ENCODE measurements around the gene CDH12. TPM values are rescaled to one million over a fixed set of nuclear protein-coding genes. Genes with fewer than 3 reads are reported as not detected.

The CDH12 gene
- total RNA-seq, 1 experiment from 2014 or later, result not detected

DNA sequence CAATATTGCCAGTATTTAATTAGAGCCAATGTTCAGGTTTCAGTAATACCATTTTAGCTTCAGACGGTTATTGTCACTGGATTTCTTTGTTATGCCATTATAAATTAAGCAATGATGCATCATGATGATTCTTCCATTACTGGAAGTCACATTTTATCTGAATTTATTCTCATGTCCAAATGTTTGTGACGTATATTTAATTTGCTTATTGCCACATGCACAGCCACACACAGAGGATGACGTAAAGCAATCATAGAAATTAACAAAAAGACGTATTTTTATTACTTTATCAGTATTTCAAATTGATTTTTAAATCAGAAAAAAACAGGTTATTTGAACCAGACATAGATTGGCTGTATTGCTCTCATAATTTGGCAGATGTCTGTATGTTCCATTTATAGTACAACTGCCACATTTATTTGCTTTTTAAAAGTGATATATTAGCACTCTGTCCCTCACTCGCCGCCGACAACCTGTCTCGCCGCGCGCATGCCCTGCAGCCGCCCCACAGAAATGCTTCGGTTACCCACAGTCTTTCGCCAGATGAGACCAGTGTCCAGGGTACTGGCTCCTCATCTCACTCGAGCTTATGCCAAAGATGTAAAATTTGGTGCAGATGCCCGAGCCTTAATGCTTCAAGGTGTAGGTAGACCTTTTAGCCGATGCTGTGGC is 970.9 kb downstream of the CDH12 start:
- POLR2A ChIA-PET, result no interaction called here
- H3K79me2 ChIP-seq (ENCODE audit: insufficient read depth, low read length), result no peaks in the 10 kb centered on the region
- no peak overlapping the region for H3K9ac ChIP-seq (ENCODE audit: low read length)
- RAD21 ChIA-PET (ENCODE audit: low non-redundant PET in 1 of 2, low total read pairs in 2 of 2, uncharacterized antibody in 2 of 2, unreplicated experiment in 2 of 2), result no interaction called here
- no TSS peak for BruUV-seq (replicated peaks)
- no peaks in the 10 kb centered on the region for H3K9me2 ChIP-seq (ENCODE audit: insufficient read depth)
- no peaks in the 10 kb centered on the region for H4K20me1 ChIP-seq (ENCODE audit: insufficient read depth)
- H3K4me2 ChIP-seq (ENCODE audit: low read length), result no peak overlapping the region
- CTCF ChIA-PET, result no interaction called here
- no peak overlapping the region for H2AFZ ChIP-seq (ENCODE audit: low read depth, low read length, poor library complexity, severe bottlenecking)
- ATAC-seq (no peak), DNase-seq (ENCODE audit: low read depth, low spot score) (no peak)
- intact Hi-C loops (cut with micrococcal nuclease), result no loop called here
- no peak overlapping the region for H3K4me3 ChIP-seq (replicated peaks in 1 of 2; ENCODE audit: low read depth in 1 of 2, low read length in 2 of 2)
- no peaks in the 10 kb centered on the region for H3K36me3 ChIP-seq (ENCODE audit: control insufficient read depth in 1 of 2, insufficient read depth in 2 of 2, low read length in 2 of 2)
- H3K27ac ChIP-seq (ENCODE audit: low read depth, low read length), result no peak overlapping the region
- TF ChIP-seq YY1 (IDR thresholded peaks at IDR 0.05; ENCODE audit: extremely low read depth, insufficient replicate concordance, low read depth, low read length), result no peak
- TF ChIP-seq CEBPB (IDR thresholded peaks at IDR 0.05; ENCODE audit: low read depth), result no peak
- no peak for TF ChIP-seq ZNF274 (IDR thresholded peaks at IDR 0.05; ENCODE audit: low read depth, low read length)
- no peak for TF ChIP-seq ZFX (IDR thresholded peaks at IDR 0.05)
- TF ChIP-seq EGR1 (IDR thresholded peaks at IDR 0.05; ENCODE audit: low read depth), result no peak
- no peak for TF ChIP-seq SRF (IDR thresholded peaks at IDR 0.05; ENCODE audit: low read depth)
- no peak for TF ChIP-seq POLR2AphosphoS5 (IDR thresholded peaks at IDR 0.05; ENCODE audit: low read depth, low read length)
- TF ChIP-seq EZH2 (IDR thresholded peaks at IDR 0.05), result no peak
- TF ChIP-seq, protein P1, sequence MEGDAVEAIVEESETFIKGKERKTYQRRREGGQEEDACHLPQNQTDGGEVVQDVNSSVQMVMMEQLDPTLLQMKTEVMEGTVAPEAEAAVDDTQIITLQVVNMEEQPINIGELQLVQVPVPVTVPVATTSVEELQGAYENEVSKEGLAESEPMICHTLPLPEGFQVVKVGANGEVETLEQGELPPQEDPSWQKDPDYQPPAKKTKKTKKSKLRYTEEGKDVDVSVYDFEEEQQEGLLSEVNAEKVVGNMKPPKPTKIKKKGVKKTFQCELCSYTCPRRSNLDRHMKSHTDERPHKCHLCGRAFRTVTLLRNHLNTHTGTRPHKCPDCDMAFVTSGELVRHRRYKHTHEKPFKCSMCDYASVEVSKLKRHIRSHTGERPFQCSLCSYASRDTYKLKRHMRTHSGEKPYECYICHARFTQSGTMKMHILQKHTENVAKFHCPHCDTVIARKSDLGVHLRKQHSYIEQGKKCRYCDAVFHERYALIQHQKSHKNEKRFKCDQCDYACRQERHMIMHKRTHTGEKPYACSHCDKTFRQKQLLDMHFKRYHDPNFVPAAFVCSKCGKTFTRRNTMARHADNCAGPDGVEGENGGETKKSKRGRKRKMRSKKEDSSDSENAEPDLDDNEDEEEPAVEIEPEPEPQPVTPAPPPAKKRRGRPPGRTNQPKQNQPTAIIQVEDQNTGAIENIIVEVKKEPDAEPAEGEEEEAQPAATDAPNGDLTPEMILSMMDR (IDR thresholded peaks at IDR 0.05 in 2 of 3, conservative IDR thresholded peaks at IDR 0.05 in 1 of 3; ENCODE audit: borderline replicate concordance in 1 of 3, insufficient read depth in 1 of 3, low read depth in 2 of 3, low read length in 2 of 3), result no peak
- TF ChIP-seq JUND (IDR thresholded peaks at IDR 0.05), result no peak
- TF ChIP-seq, protein P2, sequence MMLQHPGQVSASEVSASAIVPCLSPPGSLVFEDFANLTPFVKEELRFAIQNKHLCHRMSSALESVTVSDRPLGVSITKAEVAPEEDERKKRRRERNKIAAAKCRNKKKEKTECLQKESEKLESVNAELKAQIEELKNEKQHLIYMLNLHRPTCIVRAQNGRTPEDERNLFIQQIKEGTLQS (IDR thresholded peaks at IDR 0.05), result no peak
- H3K9me3 ChIP-seq (ENCODE audit: control insufficient read depth in 1 of 2, insufficient read depth in 1 of 2, low read depth in 1 of 2, low read length in 2 of 2), result peaks cover 6 to 8% of the 10 kb centered on the region in 2 experiments; a peak in 2 of 4 replicates
- H3K27me3 ChIP-seq (ENCODE audit: insufficient read depth, low read length), result no peaks in the 10 kb centered on the region
- H3K4me1 ChIP-seq (ENCODE audit: control insufficient read depth in 1 of 2, insufficient read depth in 2 of 2, low read length in 2 of 2), result no peaks in the 10 kb centered on the region
